ENCODE results near the gene ATP6V0A4. TPM values are rescaled to one million over a fixed set of nuclear protein-coding genes. Genes with fewer than 3 reads are reported as not detected.

ATP6V0A4 gene
- total RNA-seq (2022) (1.2 and 1.5 TPM in 2 replicates), Bru-seq, nascent RNA (percentile 21 among the genes with signal in this experiment), BruChase-seq, experiment 1, labeled RNA remaining after a 2-hour chase (percentile 23 among the genes with signal in this experiment), BruChase-seq, experiment 2, labeled RNA remaining after a 6-hour chase (percentile 23 among the genes with signal in this experiment)
- long read RNA-seq, partial matches to known transcripts: 5 of 5 reads
- long read RNA-seq, other reads (novel, unspliced or antisense): 0 of 5 reads

GRCh38 chr7:138797715-138798320 lies at the start of gene ATP6V0A4, which contains the start of gene TMEM213:
Gene ATP6V0A4 (minus strand): TSS chr7:138798196. CDS start chr7:138771247, 26,949 bp downstream.
Gene TMEM213 (plus strand): TSS chr7:138797994. CDS start chr7:138798105, 111 bp downstream.
- H3K4me3 ChIP-seq (ENCODE audit: low read depth, low read length): no peak within 1 kb of the TSS
- no peak within 1 kb of the TSS for H3K4me3 Mint-ChIP-seq (ENCODE audit: unreplicated experiment)
- ChIA-PET CTCF (interaction anchor here (0.6 kb wide), 1 partner anchor 1310 kb away, joined by 4 read pairs; no protein-coding TSS in a partner anchor), POLR2A (no interaction called here)
- no peaks in the 10 kb centered on the region for H3K27me3 Mint-ChIP-seq (ENCODE audit: insufficient read depth, unreplicated experiment)
- no peaks in the 10 kb centered on the region for H3K27me3 ChIP-seq (replicated peaks; ENCODE audit: control insufficient read depth, insufficient read depth, low read length)
- H3K4me1 ChIP-seq: no peaks in the 10 kb centered on the region
- no peaks in the 10 kb centered on the region for H3K9me3 ChIP-seq
- DNase-seq: no peak
- intact Hi-C loops (cut with micrococcal nuclease; ENCODE audit: unreplicated experiment): no loop called here
- no peak within 1 kb of the TSS for H3K27ac Mint-ChIP-seq (ENCODE audit: unreplicated experiment)
- H3K36me3 ChIP-seq (ENCODE audit: control insufficient read depth, insufficient read depth, low read length): no peaks in the 10 kb centered on the region
- no peaks in the 10 kb centered on the region for H3K4me1 Mint-ChIP-seq (ENCODE audit: low read depth, unreplicated experiment)
- H3K36me3 Mint-ChIP-seq (ENCODE audit: insufficient read depth, unreplicated experiment): no peaks in the 10 kb centered on the region
- H3K9me3 Mint-ChIP-seq (ENCODE audit: unreplicated experiment): no peaks in the 10 kb centered on the region
- BruUV-seq (replicated peaks): no TSS peak
- TF ChIP-seq, protein P1, sequence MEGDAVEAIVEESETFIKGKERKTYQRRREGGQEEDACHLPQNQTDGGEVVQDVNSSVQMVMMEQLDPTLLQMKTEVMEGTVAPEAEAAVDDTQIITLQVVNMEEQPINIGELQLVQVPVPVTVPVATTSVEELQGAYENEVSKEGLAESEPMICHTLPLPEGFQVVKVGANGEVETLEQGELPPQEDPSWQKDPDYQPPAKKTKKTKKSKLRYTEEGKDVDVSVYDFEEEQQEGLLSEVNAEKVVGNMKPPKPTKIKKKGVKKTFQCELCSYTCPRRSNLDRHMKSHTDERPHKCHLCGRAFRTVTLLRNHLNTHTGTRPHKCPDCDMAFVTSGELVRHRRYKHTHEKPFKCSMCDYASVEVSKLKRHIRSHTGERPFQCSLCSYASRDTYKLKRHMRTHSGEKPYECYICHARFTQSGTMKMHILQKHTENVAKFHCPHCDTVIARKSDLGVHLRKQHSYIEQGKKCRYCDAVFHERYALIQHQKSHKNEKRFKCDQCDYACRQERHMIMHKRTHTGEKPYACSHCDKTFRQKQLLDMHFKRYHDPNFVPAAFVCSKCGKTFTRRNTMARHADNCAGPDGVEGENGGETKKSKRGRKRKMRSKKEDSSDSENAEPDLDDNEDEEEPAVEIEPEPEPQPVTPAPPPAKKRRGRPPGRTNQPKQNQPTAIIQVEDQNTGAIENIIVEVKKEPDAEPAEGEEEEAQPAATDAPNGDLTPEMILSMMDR (IDR thresholded peaks at IDR 0.05; ENCODE audit: insufficient read depth in 1 of 2, low read depth in 1 of 2, low read length in 1 of 2, severe bottlenecking in 1 of 2, unreplicated experiment in 1 of 2): no peak

DNA sequence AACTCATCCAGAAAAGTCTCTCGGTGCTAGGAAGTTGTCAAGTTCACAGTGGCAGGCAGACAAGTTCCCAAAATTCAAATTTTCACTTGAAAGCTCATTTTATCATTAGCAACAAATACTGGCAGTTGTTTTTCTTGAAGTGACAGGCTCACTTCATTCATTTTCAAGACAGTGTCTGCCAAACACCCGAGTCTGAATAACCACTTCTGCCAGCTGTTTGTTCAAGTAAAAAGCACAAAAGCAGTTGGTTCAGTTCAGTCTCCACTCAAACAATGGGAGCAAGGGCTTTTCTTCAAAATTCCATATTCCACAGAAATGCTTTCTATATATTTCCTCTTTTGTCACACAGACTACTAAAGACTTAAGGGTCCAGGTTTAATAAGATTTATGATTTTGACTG lies 47.7 kb upstream of the ATP6V0A4 start:
- peaks cover 22% of the 10 kb centered on the region for H3K36me3 Mint-ChIP-seq (ENCODE audit: insufficient read depth, unreplicated experiment)
- intact Hi-C loops (cut with micrococcal nuclease; ENCODE audit: unreplicated experiment): no loop called here
- BruUV-seq (replicated peaks): no TSS peak

More for the DNA sequence above, 47.7 kb upstream of the ATP6V0A4 start:
- Mint-ChIP-seq H3K4me3 (ENCODE audit: unreplicated experiment) (no peak overlapping the region), H3K4me1 (ENCODE audit: low read depth, unreplicated experiment) (no peaks in the 10 kb centered on the region), H3K9me3 (ENCODE audit: unreplicated experiment) (no peaks in the 10 kb centered on the region), H3K27ac (ENCODE audit: unreplicated experiment) (no peak overlapping the region), H3K27me3 (ENCODE audit: insufficient read depth, unreplicated experiment) (no peaks in the 10 kb centered on the region)
- TF ChIP-seq, protein P1 (IDR thresholded peaks at IDR 0.05; ENCODE audit: insufficient read depth in 1 of 2, low read depth in 1 of 2, low read length in 1 of 2, severe bottlenecking in 1 of 2, unreplicated experiment in 1 of 2): no peak
- no peak for DNase-seq
- CTCF ChIA-PET: no interaction called here
- H3K4me1 ChIP-seq: no peaks in the 10 kb centered on the region
- no peaks in the 10 kb centered on the region for H3K9me3 ChIP-seq
- no peaks in the 10 kb centered on the region; the same call in 1 of the 2 replicates for H3K36me3 ChIP-seq (ENCODE audit: control insufficient read depth, insufficient read depth, low read length)
- no peak overlapping the region for H3K4me3 ChIP-seq (ENCODE audit: low read depth, low read length)
- POLR2A ChIA-PET: no interaction called here
- no peaks in the 10 kb centered on the region for H3K27me3 ChIP-seq (replicated peaks; ENCODE audit: control insufficient read depth, insufficient read depth, low read length)

Data from Caco-2 (cell line).